GM19438 (cell line): Measurements from ENCODE around the gene GABRR3.
"Not testable (repeated sequence)": the region's sequence is repeated elsewhere in the genome, so short reads cannot be mapped to it uniquely, and the experiment has no call there.

Source experiments
- ATAC-seq: cut with Tn5 transposase; IDR thresholded peaks from one replicate; pipeline ENCODE4 v1.9.1; 2021; ENCODE audit warnings: low read depth; ENCODE audit not compliant: unreplicated experiment

GABRR3 gene

GRCh38 chr3:98022978-98023820, 11.9 kb downstream of the GABRR3 start:
- peak; percentile 35 for ATAC-seq

GRCh38 chr3:98021830-98022560, 13.1 kb downstream of the GABRR3 start:
- peak; percentile 43 for ATAC-seq

GRCh38 chr3:98020412-98020811, 14.7 kb downstream of the GABRR3 start:
- ATAC-seq, result no peak

- ATAC-seq, result no peak
These were observed 16.8 kb downstream of the GABRR3 start for GRCh38 chr3:98018301-98018700.

- ATAC-seq, result no peak
These were observed 20.9 kb downstream of the GABRR3 start for GRCh38 chr3:98014268-98014585.

- ATAC-seq, result no peak
These were observed 21.5 kb downstream of the GABRR3 start for GRCh38 chr3:98013411-98014267.

- ATAC-seq, result no peak
These were observed 22.1 kb downstream of the GABRR3 start for GRCh38 chr3:98012979-98013378.

GRCh38 chr3:98010883-98011449, 24.1 kb downstream of the GABRR3 start:
- not testable (repeated sequence) for ATAC-seq

GRCh38 chr3:98010194-98010882, 24.8 kb downstream of the GABRR3 start:
- no peak for ATAC-seq

GRCh38 chr3:98008855-98009254, 26.3 kb downstream of the GABRR3 start:
- ATAC-seq, result peak; percentile 62

- ATAC-seq, result no peak
These were observed 29.7 kb downstream of the GABRR3 start for GRCh38 chr3:98005438-98005837.

- no peak for ATAC-seq
These were observed 30.4 kb downstream of the GABRR3 start for GRCh38 chr3:98004721-98005120.

- ATAC-seq, result peak; percentile 76
These were observed 31.7 kb downstream of the GABRR3 start for GRCh38 chr3:98003306-98003969.

- no peak for ATAC-seq
These were observed 32.4 kb downstream of the GABRR3 start for GRCh38 chr3:98002717-98003116.

- no peak for ATAC-seq
These were observed 35.1 kb downstream of the GABRR3 start for GRCh38 chr3:97999994-98000393.

- no peak for ATAC-seq
These were observed 36.0 kb downstream of the GABRR3 start for GRCh38 chr3:97999103-97999502.

- ATAC-seq, result no peak
These were observed 38.1 kb downstream of the GABRR3 start for GRCh38 chr3:97996988-97997387.

- no peak for ATAC-seq
These were observed 40.7 kb downstream of the GABRR3 start for GRCh38 chr3:97994328-97994945.

- no peak for ATAC-seq
These were observed 41.6 kb downstream of the GABRR3 start for GRCh38 chr3:97993526-97993925.
